Nasal cavity respiratory epithelium epithelial cell of viscerocranial mucosa (primary cell): ENCODE data around the gene DUOX1. TPM values are rescaled to one million over a fixed set of nuclear protein-coding genes. Genes with fewer than 3 reads are reported as not detected.

Source experiments
- total RNA-seq: library from RNA; depleted of rRNA; stranded (reverse); fragments of >200 nt; gene quantifications from 2 replicates; pipeline ENCODE4 v1.2.3, GENCODE V29; 2014

The DUOX1 gene
- 26.7 and 48.0 TPM in 2 replicates for total RNA-seq

GRCh38 chr15:45129651-45130129, at the start of gene DUOX1, which contains the start of gene DUOXA1:
DUOX1 (plus strand) TSS chr15:45129994; CDS start chr15:45131967, 1,973 bp downstream.
DUOXA1 (minus strand) TSS chr15:45129879; CDS start chr15:45123014, 6,865 bp downstream.

GRCh38 chr15:45114076-45114750, 15.6 kb upstream of the DUOX1 start, which contains the start of the genes DUOX2 and DUOXA2:
DUOX2 (minus strand) TSS chr15:45114172; CDS start chr15:45113411, 761 bp downstream.
DUOXA2 (plus strand) TSS chr15:45114326; CDS start chr15:45114606, 280 bp downstream.

GRCh38 chr15:45187894-45188830, 58.4 kb downstream of the DUOX1 start, which contains the start of gene SHF:
SHF (minus strand) TSS chr15:45187966; CDS start chr15:45187951, 15 bp downstream.

Other genes starting within 250 kb of the DUOX1 start
- gene TERB2, start 173.3 kb upstream of the DUOX1 start, total RNA-seq: not detected in 2 replicates
- 16.1 and 40.5 TPM in 2 replicates for gene SORD, start 106.8 kb upstream of the DUOX1 start, total RNA-seq
- 1.0 and 3.2 TPM in 2 replicates for gene DUOX2, start 15.8 kb upstream of the DUOX1 start, total RNA-seq
- not detected in 2 replicates for gene DUOXA2, start 15.7 kb upstream of the DUOX1 start, total RNA-seq
- 36.2 and 50.6 TPM in 2 replicates for gene DUOXA1, start 115 bp upstream of the DUOX1 start, total RNA-seq
- 0.14 and 0.34 TPM in 2 replicates for gene SHF, start 58.0 kb downstream of the DUOX1 start, total RNA-seq
- not detected in 2 replicates for gene SLC28A2, start 122.2 kb downstream of the DUOX1 start, total RNA-seq
- 2.1 and 5.7 TPM in 2 replicates for gene GATM, start 248.6 kb downstream of the DUOX1 start, total RNA-seq